Thyroid gland (tissue), 4 donors: ENCODE results near the gene ATR.

ENCODE experiments used
- POLR2A ChIP-seq, 2 donors: fragments of 450-650 bp; IDR thresholded peaks; one replicate each; pipeline ENCODE4 v1.6.1; 2017; ENCODE audit warnings: antibody characterized with exemption in 2 of 2, mild to moderate bottlenecking in 2 of 2, moderate library complexity in 1 of 2
- TF ChIP-seq, protein P1 (sequence below), 6 experiments: fragments of 200-600 bp in 3 of 6; fragments of 450-650 bp in 3 of 6; sonication (generic) in 3 of 6; IDR thresholded peaks; one replicate each; pipeline ENCODE4 v1.5.1; 2016 to 2019; ENCODE audit warnings: antibody characterized with exemption in 6 of 6, mild to moderate bottlenecking in 2 of 6, inconsistent platforms in 1 of 6, moderate library complexity in 1 of 6

- TF ChIP-seq, protein P1, sequence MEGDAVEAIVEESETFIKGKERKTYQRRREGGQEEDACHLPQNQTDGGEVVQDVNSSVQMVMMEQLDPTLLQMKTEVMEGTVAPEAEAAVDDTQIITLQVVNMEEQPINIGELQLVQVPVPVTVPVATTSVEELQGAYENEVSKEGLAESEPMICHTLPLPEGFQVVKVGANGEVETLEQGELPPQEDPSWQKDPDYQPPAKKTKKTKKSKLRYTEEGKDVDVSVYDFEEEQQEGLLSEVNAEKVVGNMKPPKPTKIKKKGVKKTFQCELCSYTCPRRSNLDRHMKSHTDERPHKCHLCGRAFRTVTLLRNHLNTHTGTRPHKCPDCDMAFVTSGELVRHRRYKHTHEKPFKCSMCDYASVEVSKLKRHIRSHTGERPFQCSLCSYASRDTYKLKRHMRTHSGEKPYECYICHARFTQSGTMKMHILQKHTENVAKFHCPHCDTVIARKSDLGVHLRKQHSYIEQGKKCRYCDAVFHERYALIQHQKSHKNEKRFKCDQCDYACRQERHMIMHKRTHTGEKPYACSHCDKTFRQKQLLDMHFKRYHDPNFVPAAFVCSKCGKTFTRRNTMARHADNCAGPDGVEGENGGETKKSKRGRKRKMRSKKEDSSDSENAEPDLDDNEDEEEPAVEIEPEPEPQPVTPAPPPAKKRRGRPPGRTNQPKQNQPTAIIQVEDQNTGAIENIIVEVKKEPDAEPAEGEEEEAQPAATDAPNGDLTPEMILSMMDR (IDR thresholded peaks at IDR 0.05) = no peak
- TF ChIP-seq POLR2A (IDR thresholded peaks at IDR 0.05) = no peak
Measured at GRCh38 chr3:142542054-142542453, 36.5 kb downstream of the ATR start.
